Activated CD4-positive, CD25-positive, alpha-beta regulatory T cell (primary cell): ENCODE results near the gene C5orf22.
"Not testable (repeated sequence)": the region's sequence is repeated elsewhere in the genome, so short reads cannot be mapped to it uniquely, and the experiment has no call there.

ENCODE experiments used
- DNase-seq, 4 experiments: peaks; one replicate each; lab custom pipeline; 2025; lab: John Stamatoyannopoulos, UW

C5orf22 gene

GRCh38 chr5:31553863-31554262 lies 21.8 kb downstream of the C5orf22 start:
- no peak for DNase-seq

- no peak for DNase-seq
Measured at GRCh38 chr5:31554552-31554951, 22.5 kb downstream of the C5orf22 start.

GRCh38 chr5:31556461-31556860 lies 24.4 kb downstream of the C5orf22 start:
- DNase-seq = no peak

GRCh38 chr5:31559942-31560341 lies 27.8 kb downstream of the C5orf22 start:
- DNase-seq = no peak

GRCh38 chr5:31561946-31562345 lies 29.8 kb downstream of the C5orf22 start:
- DNase-seq = no peak

- DNase-seq = no peak
Measured at GRCh38 chr5:31563216-31563615, 31.1 kb downstream of the C5orf22 start.

- DNase-seq = not testable (repeated sequence)
Measured at GRCh38 chr5:31566362-31566761, 34.3 kb downstream of the C5orf22 start.

- no peak for DNase-seq
Measured at GRCh38 chr5:31568302-31568835, 36.3 kb downstream of the C5orf22 start.

- DNase-seq = no peak
Measured at GRCh38 chr5:31569068-31569467, 37.0 kb downstream of the C5orf22 start.

- no peak for DNase-seq
Measured at GRCh38 chr5:31573494-31574142, 41.5 kb downstream of the C5orf22 start.

- no peak for DNase-seq
Measured at GRCh38 chr5:31574772-31575171, 42.7 kb downstream of the C5orf22 start.

- no peak for DNase-seq
Measured at GRCh38 chr5:31577438-31577837, 45.3 kb downstream of the C5orf22 start.

GRCh38 chr5:31579558-31579957 lies 47.5 kb downstream of the C5orf22 start:
- DNase-seq = no peak

GRCh38 chr5:31581498-31582099 lies 49.5 kb downstream of the C5orf22 start:
- no peak for DNase-seq

GRCh38 chr5:31583129-31583528 lies 51.0 kb downstream of the C5orf22 start:
- no peak for DNase-seq

- no peak for DNase-seq
Measured at GRCh38 chr5:31585166-31585894, 53.2 kb downstream of the C5orf22 start.

GRCh38 chr5:31585895-31586270 lies 53.8 kb downstream of the C5orf22 start:
- no peak for DNase-seq

GRCh38 chr5:31587546-31587945 lies 55.4 kb downstream of the C5orf22 start:
- no peak for DNase-seq

GRCh38 chr5:31593665-31594064 lies 61.6 kb downstream of the C5orf22 start:
- DNase-seq = no peak

GRCh38 chr5:31596354-31596753 lies 64.3 kb downstream of the C5orf22 start:
- no peak for DNase-seq

GRCh38 chr5:31598640-31599611 lies 66.8 kb downstream of the C5orf22 start:
- DNase-seq = no peak

- DNase-seq = not testable (repeated sequence)
Measured at GRCh38 chr5:31602305-31602704, 70.2 kb downstream of the C5orf22 start.
